GM21576 (cell line): Measurements from ENCODE around the gene TSPYL4.
A peak's percentile ranks its signal among the peaks of the same experiment; 100 is the strongest.

ENCODE experiments used
- ATAC-seq: cut with Tn5 transposase; IDR thresholded peaks from one replicate; pipeline ENCODE4 v1.9.1; 2021; ENCODE audit warnings: mild to moderate bottlenecking, moderate library complexity; ENCODE audit not compliant: unreplicated experiment

Gene TSPYL4

DNA sequence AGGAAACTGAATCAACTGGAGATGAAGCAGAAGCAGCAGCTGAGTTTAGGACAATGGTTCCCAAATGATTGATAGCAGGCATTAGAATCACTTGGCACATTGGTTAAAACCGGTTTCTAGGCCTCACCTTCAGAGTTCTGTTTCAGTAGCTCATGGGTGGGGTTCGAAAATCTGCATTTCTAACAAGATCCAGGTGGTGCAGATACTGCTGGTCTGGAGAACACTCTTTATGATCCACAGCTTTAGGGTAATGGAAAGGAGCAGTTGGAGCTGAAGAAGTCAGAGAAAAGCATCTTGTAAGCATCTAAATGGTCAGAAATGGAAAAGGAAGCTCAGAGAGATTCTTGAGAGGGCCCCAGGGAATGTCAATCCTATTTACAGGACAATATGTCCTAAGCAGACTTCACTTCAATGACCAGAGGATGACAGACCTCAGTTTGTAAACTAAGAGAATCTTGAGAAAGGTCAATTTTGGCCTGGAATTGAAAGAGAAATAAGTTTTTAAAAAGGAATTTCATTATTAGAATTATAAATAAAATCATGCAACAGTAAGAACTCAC lies 17.4 kb upstream of the TSPYL4 start:
- ATAC-seq = no peak

DNA sequence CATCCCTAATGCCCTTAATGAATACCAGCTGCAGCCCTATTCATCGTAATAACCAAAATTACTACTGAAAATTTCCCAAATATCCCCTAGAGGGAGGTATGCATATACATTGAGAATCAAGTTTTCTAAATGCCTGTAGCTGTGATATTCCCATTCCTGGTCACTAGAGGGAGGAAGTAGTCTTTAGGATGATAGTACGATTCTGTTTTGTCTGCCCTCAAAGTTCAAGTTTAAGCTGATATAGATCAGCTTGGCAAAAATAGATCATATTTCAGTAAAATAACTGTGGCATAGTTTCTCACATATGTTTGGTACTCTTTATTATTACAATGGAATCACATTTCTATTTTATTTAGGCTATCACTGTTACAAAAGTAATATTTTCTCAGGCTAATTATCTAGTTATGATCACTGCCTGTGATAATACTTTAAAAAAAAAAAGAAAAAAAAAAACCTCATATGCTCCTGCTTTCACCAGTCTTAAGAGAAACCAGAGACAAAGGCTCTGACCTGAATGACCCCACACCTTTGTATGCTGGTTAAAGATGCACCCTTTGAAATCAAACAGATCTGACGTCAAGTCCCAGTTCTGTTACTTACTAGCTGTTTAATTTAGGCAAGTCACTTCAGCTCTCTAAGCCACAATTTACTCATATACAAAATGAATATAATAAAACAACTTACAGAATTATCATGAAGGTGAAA lies 14.9 kb upstream of the TSPYL4 start:
- peak; percentile 87 for ATAC-seq

DNA sequence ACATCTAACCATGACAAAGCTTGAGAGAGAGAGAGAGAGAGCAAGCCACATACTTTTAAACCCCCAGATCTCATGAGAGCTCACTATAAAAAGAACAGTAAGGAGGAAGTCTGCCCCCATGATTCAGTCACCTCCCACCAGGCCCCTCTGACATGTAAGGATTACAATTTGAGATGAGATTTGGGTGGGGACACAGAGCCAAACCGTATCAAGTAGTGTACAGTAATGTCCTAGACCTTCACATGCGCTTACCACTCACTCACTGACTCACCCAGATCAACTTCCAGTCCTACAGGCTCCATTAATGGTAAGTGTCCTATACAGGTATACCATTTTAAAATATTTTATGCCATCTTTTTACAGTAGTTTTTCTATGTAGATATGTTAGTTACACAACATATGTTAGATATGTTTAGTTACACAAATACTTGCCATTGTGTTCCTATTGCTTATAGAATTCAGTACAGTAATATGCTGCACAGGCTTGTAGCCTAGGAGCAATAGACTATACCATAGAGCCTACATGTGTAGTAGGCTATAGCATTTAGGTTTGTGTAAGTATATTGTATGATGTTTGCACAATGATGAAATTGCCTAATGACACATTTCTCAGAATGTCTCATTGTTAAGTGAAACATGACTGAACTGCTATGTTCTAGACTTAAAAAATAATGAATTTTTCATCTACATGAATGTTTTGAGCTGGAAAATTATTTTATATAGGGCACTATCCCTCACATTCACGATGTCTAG lies 14.1 kb upstream of the TSPYL4 start:
- peak; percentile 9 for ATAC-seq

DNA sequence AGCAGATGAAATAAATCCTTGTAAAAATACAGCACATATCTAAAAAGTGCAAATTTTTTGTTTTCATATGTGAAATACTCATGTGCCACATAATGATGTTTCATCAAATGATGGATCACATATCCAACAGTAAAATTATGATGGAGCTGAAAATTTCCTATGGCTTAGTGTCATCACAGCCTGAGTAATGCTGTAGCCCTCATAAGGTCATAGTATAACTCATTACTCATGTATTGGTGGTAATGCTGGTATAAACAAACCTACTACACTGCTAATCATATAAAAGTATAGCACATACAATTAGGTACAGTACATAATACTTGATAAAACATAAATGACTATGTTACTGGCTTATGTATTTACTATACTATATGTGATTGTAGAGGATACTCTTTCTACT lies 12.9 kb upstream of the TSPYL4 start:
- ATAC-seq = no peak

DNA sequence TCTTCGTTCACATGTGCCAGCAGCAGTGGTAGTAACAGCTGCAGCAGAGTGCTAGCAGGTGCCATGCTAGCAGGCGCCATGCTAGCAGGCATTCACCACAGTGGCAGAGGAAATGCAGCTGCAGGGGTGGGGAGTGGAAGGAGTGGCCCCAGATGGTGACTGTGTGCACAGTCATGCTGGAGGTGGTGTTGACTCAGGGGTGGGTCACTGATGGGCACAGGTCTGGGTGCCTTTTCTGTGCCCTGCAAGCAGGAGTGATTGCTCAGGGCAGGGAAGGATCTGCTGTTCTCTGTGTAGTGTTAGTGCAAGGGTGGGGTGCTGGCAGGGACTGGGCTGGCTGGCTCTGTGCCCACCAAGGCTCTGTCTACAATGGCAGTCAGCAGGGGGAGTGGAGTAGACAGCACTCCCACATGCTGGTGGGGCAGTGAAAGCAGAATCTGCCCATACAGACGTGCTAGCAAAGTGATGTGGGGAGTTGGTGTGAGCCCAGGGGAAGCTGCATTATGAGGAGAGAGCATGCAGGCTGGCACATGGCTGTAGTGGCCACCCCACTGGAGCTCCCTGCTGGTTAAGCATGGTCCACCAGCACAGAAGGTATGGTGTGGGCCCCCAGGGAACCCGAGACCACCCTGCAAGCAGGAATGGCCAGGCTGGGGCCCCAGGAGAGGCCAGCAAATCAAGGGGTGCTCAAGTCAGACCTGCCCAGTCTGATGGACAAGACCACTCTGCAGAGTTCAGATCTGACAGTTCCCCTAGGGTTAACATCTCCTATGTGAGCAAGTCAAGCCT lies 11.4 kb upstream of the TSPYL4 start:
- ATAC-seq = no peak

DNA sequence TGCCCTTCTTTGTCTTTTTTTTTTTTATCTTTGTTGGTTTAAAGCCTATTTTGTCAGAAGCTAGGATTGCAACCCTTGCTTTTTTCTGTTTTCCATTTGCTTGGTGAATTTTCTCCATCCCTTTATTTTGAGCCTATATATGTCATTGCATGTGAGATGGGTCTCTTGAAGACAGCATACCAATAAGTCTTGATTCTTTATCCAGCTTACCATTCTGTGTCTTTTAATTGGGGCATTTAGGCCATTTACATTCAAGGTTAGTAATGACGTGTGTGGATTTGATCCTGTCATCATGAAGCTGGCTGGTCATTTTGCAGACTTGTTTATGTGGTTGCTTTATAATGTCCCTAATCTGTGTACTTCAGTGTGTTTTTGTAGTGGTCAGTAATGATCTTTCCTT lies 9.5 kb upstream of the TSPYL4 start:
- no peak for ATAC-seq

DNA sequence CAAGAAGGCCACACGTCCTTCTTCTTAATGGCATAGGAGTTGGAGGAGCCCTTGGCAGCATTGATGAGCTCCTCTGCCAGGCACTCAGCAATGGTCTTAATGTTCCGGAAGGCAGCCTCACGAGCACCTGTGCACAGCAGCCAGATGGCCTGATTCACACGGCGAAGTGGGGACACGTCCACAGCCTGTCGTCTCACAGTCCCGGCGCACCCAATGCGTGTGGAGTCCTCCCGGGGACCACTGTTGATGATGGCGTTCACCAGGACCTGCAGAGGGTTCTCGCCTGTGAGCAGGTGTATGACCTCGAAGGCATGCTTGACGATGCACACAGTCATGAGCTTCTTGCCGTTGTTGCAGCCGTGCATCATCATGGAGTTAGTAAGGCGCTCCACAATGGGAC lies 4.6 kb upstream of the TSPYL4 start:
- no peak for ATAC-seq

DNA sequence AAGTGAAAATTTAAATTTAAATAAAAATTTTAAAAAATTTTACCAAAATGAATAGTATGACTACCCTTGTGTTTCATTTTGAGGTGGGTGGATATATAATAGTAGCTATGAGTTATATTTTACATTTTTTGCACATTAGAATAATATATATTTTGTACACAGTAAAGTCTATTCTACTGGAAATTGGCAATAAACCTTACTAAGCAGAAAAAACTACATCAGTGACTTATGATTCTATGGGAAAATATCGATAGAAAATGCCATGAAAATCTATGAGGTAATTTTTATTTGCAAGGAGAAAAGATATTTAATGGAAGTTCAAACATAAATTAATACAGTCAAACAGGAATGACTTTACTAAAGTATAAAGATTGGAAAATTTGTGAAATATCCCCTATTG lies 2.8 kb upstream of the TSPYL4 start:
- no peak for ATAC-seq

DNA sequence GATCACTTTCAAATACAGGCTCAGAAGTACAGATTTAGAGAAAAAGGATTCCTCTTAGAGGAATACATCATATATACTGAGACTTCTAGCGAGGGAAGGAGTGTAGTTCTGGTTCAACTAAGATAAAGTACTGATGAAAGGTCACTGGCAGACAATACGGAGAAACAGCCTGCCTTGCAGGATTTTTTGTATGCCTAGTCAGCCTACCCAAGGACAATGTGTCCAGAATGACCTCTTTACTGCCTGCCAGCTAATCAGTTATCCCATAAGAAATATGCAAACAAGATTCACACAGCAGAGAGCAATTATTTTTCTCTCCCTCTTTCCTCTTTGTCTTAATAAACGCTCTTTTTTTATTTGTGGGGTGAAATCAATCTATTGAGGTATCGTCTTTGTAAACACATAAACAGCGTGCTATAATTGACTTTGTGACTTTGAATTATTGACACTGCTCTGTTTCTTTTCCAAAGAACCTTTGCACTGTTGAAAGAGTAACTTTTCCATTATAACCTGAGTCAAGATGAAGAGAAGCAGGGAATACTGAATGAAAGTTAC lies 1.4 kb upstream of the TSPYL4 start:
- no peak for ATAC-seq

DNA sequence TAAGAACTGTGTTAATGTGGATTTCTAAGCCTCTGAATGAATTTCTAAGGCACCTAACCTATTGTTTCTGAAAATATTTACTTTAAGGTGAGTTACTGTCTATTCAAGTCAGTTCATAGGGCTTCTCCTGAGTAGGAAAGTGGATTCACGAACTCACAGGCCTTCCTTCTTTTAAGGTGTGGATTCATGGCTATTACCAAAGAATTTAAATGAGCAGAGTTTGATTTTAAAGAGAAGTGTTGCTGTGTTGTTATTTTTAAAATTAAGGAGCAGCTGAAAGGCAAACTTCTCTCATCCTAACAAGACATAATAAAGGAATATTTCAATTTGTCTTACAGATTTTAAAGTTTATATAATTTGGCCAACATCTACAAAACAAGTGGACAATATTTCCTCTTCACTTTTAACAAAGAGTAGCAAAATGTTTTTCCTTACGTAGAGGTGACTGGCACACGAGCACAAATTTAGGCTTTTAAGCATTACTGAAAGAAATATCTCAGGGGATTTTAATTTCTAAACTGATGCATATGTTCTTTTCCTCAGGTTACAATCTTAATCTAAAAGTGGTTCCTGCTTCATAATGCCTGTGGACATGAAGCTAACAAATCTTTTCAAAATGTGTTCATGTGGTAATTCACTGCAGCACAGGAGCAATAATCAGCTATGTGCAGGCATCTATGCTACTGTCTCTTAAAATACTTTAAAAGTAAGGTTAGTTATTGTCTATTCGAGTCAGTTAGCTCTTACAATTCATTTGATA lies 602 bp upstream of the TSPYL4 start:
- ATAC-seq = peak; percentile 22

DNA sequence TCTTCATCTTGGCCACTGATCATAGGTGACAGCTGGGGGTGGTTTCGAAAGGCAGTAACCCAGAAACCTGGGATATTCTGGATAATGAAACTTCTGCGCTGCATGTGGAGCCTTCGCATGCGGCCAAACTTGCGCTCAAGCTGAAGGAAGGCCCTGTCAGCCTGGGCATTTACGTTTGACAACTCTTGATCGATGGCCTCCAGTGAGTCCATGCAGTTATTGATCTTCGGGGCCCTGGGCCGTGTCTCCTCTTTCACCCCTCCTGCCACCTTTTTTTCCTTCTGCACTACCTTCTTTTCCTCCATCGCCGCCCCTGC lies 729 bp downstream of the TSPYL4 start:
- no peak for ATAC-seq

DNA sequence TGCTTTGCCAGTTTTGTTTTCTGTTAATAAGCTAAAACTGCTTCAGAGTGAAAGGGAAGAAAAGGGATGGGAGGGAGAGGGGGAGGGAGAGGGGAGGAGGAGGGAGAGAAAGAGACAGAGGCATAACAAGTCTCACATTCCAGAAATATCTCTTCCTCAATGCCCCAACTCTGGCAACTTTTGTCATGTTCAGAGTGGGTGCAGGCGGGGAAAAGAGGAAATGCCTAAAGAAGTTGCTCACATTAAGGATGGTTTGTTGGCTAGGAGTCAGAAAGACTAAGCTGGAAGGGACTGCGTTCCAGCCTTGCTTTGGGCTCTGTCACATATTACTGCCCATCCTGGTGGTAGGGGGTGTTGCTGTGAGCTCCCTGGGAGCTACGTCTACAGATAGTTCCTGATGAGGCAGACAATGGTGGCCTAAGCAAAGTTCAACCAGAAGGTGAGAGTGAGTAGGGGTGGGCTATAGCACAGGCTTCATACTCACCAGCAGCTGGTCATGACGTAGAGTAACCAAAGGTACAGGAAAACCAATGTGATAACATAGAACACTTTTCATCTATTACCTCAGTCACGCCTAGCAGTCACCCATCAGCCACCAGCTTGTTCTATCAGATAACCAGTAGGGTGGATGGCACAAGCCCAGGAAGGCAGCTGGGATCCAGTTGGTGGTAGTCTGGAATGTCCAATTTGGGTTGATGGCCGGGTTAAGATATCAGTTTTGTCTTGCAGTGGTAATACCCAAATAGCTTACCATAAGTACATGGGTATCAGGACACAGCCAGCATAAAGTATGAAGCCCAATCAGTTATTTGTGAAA lies 2.1 kb downstream of the TSPYL4 start:
- ATAC-seq = no peak

DNA sequence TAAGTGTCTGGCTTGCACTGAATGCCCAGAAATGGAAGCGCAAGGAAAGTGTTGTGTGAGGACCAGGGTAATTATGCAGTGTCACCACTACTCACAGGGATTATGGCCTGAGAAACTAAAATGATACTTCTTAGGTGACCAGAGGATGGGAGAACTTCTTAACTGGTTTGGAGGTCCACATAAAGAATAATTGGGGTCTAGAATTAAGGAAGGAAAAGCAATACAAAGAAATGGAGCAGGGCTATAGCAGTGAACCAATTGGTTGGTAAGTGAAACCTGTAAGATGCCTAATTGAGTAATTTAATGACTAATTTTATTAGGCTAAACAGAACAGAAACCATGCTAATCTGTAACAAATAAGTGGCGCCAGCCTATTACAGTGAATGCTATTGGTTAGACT lies 5.3 kb downstream of the TSPYL4 start:
- no peak for ATAC-seq

DNA sequence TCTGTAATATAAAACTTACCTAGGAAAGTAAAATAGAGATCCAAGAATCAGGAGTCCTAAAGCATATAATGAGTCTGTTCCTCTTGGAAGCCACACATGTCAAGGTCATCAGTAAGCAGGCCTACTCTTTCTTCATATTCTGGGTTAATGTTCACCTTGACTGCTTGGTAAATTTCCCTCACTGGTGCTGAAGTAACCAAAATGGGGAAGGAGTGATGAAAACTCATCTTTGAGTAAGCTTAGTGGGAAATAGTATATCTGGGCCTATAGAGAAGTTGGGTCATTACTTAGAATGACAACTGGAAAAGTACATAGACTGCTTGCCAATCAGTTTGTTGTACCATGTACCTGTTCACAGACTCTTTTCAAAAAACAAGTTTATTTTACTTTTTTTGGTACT lies 6.6 kb downstream of the TSPYL4 start:
- ATAC-seq = no peak

DNA sequence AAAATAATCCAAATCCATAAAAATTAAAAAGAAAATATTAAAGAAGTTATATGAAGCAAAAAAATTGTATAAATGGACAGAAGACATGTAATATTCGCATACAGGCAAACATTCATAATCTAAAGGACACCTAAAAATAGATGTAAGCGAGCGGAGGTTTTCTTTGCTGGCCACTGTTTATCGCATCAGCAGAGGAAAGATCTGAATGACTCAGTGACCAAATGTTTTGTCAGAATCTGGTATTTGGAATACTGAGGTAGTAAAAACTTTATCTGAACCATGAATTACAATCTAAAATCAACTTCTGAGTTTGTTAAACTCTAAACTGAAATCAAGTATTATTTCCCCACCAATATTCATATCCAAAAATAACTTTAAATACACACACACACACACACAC lies 7.8 kb downstream of the TSPYL4 start:
- ATAC-seq = no peak

DNA sequence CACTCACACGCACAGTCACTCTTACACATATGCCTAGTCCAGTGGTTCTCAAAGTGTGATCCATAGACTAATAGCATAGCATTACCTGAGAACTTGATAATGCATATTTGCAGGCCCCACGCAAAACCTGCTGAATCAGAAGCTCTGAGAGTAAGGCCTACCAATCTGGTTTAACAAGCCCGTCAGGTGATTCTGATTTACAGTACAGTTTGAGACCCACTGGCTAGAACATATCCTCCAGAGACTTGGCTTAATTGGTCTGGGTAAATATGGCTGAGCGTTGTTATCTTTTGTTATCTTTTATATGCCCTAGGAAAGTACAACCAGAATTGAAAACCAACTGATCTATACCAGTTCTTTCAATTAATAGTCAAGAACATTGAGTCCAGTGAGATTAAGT lies 9.6 kb downstream of the TSPYL4 start:
- no peak for ATAC-seq

DNA sequence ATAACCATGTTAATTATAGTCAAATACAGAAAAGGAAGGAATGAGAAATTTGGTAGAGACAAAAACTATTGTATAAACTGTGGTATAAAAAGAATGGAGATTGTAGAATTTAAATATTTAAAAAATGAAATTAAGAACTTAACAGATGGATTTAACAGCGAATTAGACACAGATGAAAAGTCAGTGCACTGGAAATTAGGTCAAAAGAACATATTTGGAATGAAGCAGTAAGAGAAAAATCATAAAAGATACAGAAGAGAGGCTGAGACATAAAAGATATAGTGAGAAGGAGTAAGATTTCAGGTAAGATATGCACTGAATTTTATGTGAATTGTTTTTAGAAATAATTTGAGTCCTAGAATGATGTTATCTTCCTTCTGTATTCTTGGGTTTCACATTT lies 14.0 kb downstream of the TSPYL4 start:
- no peak for ATAC-seq

DNA sequence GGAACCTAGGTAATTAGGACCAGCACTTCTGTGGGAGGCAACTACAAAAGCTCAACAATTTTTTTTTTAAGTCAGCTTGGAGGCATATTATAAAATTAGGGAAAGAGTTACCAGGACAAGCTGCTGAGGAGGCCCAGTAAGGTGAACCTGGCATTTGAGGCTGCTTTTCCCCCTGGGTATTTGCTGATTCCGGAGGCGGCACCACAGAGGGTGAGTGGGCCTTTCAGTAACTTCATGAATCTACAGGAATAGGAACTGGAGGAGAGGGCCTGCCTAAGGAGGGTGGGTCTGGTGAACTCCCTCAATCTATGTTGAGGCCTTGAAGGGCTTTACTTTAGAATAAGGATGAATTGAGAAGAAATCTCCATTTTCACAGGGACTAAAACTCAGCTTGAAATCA lies 14.6 kb downstream of the TSPYL4 start:
- ATAC-seq = no peak

DNA sequence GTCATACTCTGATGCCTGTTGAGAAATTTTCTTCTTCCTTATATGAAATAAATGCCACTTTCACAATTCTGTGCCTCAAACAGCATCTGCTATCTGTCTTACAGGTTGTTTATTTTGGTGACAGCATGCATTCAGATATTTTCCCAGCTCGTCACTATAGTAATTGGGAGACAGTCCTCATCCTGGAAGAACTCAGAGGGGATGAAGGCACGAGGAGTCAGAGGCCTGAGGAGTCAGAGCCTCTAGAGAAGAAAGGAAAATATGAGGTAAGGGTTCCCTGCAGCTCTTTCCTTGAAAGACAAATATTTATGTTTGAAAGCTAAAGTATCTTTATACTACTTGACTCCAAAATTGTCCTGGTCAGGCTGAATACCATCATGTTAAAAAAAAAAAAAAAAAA lies 15.8 kb downstream of the TSPYL4 start:
- ATAC-seq = no peak

DNA sequence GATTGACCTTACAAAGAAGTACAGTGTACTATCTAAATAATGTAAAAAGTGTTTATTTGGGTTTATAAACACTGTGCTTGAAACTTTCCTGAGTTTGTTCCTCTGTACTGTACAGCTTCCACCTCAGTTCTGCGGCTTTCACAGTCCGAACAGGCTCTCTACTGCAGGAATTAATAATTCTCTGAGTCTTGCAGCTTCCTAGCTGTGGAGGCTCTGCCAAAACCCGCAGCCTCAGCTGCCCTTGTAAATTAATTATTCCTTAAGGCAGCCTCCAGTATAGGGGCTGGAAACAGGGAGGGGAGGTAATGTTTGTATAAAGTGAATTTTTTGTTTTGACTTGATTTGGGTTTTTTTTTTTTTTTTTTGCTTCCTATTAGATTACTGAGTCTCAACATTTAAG lies 19.2 kb downstream of the TSPYL4 start:
- ATAC-seq = no peak
